ENCODE measurements around the gene KCNQ1.
A peak's percentile ranks its signal among the peaks of the same experiment; 100 is the strongest.
"Not testable (repeated sequence)": the region's sequence is repeated elsewhere in the genome, so short reads cannot be mapped to it uniquely, and the experiment has no call there.

KCNQ1 gene

DNA sequence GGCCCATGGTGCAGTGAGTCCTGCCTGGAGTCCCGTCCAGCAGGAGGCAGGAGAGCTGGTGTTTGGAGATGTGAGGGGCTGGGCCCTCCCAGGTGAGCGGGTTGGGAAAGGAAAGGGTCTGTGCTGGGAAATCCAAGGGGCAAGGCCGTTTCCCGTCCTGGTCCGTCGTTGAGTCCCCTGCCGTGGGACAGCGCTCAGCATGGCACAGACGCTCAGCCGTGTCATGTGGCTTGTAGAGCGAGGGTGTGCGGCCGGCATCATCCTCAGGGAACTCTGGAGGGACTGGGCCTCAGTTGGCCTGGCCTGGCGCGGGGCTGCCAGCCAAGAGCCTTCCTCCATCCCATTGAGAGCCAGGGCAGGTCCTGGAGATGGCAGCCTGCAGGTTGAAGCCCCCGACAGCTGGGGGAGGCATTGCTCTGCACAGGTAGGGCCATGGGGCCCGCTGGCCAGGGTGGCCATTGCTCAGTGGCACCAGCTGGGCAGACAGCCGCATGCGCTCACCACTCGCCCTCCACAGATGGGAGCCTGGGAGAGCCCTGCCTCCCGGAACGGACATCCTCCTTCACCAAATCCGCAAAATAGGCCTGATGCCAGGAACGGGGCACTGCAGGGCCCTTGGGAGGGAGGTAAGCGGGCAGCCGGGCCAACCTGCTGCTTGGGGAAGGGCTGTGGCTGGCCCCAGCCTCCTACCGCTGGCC, 28.7 kb downstream of the KCNQ1 start:
- DNase-seq (ENCODE audit: low read depth, low spot score) = no peak

DNA sequence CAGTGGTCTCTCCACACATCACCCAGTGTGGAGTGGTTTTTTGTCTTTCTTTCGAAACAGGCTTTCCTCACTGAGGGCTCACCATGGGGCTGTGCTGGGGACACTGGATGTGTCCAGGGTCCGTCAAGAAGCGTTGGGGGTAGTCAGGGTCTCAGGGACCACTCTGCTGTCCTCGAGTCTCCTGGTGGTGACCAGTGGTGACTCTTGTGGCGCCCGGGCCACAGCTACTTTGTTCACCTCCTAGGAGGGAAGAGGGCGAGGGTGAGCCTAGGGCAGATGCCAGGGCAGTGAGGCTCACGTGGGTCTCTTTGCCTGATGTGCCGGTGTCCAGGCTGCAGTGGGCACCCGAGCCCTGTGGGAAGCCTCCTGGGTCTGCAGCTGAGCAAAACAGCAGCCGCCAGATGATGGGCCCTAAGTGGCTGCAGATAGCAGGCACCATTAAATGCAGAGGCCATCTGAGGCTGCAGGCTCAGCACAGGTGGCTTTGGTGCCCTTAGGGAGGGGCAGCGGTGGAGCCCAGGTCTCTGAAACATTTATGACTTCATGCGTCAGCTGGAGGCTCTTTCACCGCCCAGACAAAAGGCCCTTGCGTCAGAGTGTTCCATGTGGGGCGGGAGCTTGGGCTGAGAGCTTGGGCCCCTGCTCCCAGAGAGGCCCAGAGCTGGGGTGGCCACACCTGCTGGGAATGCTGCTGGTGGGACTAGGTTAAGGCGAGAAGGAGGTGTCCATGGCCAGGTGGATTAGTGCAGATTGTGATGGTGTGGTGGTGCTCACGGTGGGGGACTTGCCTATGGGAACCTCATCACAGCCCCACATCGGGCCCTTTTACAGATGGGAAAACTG, 29.5 kb downstream of the KCNQ1 start:
- peak; percentile 16 for DNase-seq (ENCODE audit: low read depth, low spot score)

DNA sequence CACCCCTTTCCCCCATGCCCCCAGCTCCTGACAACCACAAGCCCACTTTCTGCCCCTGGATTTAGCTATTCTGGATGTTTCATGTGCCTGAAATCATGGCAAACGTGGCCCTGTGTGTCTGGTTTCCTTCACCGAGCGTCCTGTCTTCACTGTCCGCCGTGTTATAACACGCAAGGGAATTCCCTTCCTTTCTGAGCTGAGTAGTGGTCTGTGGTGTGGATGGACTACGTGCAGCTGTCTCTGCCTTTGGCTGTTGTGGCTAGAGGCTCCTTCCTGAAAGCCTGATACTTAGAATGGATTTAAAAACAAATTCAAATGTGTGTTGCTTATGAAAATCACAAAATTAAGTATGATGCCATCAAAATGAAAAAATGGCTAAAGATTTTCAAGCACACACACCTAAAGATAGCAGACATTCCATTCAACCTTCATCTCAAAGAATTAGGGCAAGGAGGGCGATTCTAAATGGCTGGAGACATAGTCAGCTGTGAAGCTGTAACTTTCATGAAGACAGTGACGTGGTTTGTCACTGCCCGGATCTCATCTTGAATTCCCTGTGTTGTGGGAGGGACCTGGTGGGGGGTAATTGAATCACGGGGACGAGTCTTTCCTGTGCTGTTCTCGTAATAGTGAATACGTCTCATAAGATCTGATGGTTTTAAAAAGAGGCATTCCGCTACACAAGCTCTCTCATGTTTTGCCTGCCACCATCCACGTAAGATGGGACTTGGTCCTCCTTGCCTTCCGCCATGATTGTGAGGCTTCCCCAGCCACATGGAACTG, 30.5 kb downstream of the KCNQ1 start:
- DNase-seq (ENCODE audit: low read depth, low spot score) = no peak

DNA sequence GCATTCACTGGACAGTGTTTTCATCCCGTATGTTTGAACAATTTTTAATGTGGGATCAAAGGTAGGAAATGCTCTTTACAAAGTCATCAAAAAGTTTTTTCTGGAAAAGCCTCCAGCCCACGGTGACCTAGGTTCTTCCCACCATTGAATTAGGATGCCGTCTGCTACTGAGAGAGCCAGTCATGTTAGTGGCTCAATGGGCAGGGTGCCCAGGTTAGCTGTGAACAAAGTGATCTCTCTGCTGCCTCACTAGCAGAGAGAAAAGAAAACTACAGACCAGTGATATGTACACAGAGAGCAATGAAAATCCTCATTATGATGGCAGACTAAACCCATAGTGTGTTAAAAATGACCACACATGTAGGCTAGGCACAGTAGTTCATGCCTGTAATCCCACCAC, 32.4 kb downstream of the KCNQ1 start:
- no peak for DNase-seq (ENCODE audit: low read depth, low spot score)

DNA sequence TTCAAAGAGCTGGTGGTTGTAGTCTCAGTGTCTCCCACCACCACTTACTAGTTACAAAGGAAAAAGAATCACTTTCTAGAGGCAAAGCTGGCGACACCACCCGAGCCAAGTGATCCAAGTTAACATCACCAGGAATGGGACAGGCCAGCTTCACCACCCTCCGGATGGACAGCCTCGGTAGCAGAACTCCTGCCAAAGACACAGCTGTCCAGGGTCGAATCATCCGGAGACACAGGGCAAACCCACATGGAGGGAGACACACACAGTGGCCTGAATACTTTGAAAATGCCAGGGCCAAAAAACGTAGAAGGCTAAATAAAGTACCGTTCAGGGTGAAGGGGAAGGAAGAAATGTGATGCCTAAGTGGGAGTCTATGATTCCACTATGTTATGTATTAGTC, 33.1 kb downstream of the KCNQ1 start:
- no peak for DNase-seq (ENCODE audit: low read depth, low spot score)

DNA sequence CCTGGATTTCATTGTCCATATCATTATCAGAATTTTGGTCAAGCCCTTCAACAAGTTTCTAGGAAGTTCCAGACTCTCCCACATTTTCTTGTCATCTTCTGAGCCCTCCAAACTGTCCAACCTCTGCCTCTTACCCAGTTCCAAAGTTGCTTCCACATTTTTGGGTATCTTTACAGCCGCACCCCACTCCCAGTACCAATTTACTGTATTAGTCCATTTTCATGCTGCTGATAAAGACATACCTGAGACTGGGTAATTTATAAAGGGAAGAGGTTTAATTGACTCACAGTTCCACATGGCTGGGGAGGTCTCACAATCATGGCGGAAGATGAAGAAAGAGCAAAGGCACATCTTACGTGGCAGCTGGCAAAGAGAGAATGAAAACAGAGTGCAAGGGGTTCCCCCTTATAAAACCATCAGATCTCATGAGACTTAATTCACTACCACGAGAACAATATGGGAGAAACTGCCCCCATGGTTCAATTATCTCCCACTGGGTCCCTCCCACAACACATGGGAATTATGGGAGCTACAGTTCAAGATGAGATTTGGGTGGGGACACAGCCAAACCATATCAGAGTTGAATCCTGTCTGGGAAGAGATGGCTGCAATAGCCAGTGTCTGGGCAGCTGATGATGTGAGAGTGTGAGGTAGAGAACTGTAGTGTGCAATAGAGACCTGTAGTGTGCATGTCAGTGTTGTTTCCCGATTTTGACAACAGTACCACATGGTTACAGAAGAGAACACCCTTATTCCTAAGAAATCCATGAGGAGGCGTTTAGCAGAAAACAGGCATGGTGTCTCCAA, 35.5 kb downstream of the KCNQ1 start:
- DNase-seq (ENCODE audit: low read depth, low spot score) = not testable (repeated sequence)

DNA sequence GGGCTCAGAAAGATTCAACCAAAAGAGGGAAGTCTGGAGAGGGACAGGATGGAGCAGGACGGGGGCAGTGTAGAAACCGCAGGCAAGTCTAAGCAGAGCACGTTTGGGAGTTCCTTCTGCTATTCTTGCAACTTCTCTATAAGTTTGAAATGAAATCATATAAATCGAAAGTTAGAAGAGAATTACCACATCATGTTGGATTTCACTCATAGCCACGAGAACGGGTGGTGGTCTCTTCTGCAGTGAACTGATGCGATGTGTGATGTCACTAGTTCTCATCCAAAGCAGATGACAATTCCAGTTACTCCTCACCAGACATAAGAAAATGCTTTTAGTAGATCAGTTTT, 36.0 kb downstream of the KCNQ1 start:
- no peak for DNase-seq (ENCODE audit: low read depth, low spot score)

DNA sequence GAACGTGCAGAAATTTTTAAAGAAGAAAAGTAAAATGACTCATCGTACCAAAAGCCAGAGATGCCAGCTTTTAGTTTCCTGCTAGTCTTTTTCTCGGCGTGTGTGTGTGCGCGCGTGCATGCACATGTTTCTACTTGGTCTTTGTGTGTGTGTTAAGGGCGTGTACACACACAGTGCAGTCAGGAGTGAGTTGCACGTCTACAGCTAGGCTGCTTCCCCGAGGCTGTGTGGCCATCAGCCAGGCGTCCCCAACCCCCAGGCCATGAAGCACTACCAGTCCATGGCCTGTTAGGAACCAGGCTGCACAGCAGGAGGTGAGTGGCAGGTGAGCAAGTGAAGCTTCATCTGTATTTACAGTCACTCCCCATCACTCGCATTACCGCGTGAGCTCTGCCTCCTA, 36.4 kb downstream of the KCNQ1 start:
- DNase-seq (ENCODE audit: low read depth, low spot score) = no peak

DNA sequence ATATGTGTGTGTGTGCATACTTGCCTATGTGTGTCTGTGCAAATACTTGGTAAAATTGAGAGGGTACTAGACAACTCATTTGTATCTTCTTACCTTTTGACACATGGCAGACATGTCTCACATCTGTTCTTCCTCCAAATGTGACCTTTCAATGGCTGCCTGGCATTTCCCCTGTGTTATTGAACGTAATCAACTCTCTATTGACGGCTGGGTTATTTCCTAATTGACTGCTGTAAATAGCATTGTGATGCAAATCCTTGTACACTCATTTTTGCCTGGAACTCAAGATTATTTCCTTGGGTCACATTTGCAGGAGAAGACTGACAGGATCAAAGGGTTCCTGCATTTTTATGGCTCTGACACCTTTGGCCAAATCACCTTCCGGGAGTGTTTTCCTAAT, 37.4 kb downstream of the KCNQ1 start:
- no peak for DNase-seq (ENCODE audit: low read depth, low spot score)

DNA sequence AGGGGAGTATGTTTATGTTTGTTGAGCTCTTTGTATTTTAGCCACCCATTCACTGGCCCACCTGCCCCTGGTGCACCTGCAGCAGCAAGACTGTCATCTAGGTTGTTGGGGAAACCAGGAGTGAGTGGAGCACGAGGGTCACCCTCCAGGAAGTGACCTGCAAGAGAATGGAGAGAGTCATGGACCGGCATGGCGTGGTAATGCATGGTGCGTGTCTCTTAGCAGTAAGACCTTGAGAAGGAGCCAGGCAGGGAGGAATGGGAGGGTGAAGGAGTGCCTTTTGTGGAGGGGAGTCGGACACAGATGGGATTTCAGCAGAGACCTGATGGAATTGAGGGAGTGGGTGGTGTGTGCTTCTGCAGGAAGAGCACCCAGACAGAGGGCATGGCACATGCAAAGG, 37.9 kb downstream of the KCNQ1 start:
- no peak for DNase-seq (ENCODE audit: low read depth, low spot score)

DNA sequence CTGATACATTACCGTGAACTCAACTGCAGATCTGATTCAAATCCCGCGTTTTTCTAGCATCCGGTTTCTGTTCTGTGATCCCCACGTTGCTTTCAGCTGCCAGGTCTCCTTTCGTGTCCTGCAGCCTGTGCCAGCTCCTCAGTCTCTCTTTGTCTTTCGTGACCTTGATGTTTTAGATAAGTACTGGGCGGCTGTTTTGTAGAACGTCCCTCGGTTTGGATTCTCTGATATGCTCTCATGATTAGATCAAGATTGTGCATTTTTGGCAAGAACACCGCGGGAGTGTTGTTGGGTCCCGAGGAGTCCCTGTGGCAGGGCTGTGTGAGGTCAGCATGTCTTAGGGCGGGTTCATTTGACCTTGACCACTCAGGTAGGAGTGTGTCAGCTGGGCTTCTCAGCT, 38.6 kb downstream of the KCNQ1 start:
- DNase-seq (ENCODE audit: low read depth, low spot score) = no peak

DNA sequence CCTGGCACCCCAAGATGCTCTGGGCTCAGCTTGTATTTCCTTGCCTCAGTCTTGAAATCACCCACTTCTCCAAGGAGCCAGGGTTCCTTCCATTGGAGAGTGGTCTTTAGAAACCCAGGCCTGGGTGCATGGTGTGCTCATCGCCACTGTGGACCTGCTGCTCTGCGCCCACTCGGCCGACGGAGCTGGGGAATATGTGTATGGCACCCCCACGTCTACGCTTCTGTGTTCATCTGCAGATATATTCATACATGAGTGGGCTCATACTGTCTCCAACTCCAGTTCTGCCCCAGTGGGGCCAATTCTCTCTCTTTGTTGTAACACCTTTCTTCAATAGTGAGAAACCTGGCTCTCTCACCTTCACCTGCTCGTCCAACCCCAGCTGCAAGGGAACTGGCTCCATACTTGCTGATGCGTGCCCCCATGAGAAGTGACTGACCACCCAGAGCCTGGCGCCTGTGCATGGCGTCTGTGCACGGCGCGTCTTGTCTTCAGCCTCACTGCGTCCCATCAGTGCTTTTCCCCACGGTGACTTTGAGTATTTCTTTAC, 39.8 kb downstream of the KCNQ1 start:
- no peak for DNase-seq (ENCODE audit: low read depth, low spot score)

DNA sequence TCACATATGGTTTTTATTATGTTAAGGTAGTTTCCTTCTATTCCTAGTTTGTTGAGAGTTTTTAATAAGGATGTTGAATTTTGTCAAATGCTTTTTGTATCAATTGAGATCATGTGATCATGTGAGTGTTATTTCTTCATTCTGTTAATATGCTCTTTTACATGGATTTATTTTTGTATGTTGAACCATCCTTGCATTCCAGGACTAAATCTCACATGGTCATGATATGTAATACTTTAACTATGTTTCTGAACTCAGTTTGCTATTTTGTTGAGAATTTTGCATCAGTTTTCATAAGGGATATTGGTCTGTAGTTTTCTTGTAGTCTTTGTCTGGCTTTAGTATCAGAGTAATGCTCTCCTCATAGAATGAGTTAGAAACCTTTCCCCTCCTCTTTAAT, 43.2 kb downstream of the KCNQ1 start:
- DNase-seq (ENCODE audit: low read depth, low spot score) = no peak

DNA sequence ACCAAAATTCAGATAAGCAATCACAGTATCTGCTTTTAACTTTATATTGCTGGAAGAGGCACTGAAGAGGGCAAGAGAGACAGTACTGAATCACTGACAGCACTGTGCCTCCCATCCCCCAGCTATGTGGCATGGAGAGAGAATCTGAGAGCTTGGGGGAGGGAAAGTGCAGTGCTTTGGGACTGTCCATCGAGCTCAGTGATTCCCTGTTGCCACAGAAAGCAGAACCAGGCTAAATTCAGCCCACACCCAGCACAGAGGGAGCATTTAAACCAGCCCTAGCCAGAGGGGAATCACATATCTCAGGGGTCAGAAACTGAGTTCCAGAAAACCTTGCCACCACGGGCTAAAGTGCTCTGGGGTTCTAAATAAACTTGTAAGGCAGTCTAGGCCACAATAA, 44.3 kb downstream of the KCNQ1 start:
- DNase-seq (ENCODE audit: low read depth, low spot score) = no peak

DNA sequence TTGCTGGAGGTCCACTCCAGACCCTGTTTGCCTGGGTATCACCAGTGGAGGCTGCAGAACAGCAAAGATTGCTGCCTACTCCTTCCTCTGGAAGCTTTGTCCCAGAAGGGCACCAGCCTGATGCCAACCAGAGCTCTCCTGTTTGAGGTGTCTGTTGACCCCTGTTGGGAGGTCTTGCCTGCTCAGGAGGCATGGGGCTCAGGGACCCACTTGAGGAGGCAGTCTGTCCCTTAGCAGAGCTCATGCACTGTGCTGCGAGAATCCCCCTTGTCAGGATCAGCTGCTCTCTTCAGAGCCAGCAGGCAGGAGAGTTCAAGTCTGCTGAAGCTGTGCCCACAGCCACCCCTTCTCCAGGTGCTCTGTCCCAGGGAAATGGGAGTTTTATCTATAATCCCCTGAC, 53.1 kb downstream of the KCNQ1 start:
- not testable (repeated sequence) for DNase-seq (ENCODE audit: low read depth, low spot score)

DNA sequence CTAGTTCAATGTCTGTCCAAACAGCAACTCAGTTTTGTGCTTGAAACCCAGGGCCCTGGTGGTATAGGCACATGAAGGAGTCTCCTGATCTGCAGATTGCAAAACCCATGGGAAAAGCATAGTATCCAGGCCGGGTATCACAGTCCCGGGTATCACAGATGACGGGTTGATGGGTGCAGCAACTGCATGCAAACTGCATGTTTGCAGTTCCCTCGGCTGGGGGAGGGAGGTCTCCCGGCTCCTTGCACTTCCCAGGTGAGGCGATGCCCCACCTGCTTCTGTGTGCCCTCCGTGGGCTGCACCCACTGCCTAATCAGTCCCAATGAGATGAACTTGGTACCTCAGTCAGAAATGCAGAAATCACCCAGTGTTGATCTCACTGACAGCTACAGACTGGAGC, 53.9 kb downstream of the KCNQ1 start:
- no peak for DNase-seq (ENCODE audit: low read depth, low spot score)

DNA sequence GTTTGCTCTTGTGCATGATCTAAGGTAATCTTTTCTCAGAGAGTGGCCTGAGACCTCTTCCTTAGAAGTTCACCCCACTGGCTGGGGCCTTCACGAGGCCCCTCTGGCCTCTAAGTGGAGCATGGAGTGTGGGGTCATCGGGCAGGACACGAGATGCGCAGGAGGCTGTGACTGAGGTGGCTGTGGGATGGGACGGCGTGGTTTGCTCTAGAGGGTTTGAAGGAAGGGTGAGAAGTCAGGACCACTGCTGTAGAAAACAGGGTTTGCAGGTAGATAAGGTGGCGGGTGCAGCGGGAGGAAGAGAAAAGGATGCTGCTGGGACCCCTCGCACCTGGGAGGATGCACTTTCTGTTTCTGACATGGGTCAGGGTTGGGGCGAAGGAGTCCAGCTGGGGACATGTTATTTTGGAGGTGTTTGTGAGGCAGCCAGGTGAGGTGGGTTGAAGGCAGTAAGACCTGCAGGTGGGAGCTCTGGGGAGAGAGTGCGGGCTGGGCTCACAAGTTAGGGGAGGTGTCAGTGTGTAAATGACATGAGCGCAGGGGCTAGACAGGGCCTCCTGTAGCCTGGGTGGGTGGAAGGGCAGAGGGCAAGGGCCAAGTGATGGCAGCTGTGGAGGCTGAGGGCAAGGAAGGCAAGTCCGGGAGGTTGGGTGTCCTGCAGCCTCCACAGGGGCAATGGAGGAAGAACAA, 62.5 kb downstream of the KCNQ1 start:
- DNase-seq (ENCODE audit: low read depth, low spot score) = no peak

DNA sequence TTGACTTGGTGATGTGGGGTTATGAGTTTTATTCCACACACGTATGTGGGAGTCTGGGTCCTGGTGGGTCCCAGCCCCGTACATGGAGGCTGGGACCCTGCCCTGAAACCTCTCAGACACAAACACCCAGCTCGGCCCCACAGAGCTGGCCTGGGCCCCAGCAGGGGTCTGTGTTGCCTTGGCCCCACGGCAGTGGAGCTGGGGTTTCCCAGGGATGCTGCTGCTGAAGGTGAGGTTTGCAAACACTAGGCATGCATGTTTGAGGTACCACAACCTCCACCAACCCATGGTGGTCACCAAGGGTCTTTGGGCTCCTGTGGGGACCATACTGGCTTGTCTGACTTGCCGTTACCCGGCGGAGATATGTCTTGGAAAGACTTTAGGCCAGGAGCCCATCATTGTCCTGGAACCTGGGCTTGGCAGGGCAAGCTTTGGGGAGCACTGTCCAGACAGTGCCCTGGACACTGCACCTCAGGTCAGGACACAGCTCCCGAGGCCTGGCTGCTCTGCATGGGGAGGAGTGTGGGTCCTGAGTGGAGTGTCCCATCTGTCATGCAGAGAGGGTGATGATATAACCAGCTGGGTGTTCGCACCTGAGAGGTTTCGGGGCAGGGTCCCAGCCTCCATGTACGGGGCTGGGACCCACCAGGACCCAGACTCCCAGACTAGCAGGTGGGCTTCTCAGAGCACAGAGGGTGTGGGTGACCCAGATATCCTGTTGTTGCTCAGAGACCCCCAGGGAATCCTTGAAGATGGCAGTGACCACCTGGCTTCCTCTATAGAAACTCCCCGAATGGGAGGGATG, 63.3 kb downstream of the KCNQ1 start:
- DNase-seq (ENCODE audit: low read depth, low spot score) = no peak

DNA sequence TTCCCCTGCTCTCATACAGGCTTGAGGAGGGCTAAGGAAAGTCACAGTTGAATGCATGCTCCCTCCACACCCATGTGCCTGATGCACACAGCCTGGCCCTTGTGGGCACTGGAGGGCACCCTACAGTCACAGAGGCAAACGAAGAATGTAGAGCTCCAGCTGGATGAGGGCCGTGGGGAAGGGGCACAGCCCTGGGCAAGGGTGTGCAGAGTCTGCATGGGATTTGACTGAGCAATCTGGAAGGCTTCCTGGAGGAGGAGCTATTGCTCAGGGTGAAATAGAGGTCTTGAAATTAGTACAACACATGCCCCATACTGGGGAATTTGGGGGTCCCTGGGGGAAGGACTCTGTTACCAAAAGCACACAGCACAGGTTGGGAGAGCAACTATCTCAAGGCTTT, 64.0 kb downstream of the KCNQ1 start:
- no peak for DNase-seq (ENCODE audit: low read depth, low spot score)

DNA sequence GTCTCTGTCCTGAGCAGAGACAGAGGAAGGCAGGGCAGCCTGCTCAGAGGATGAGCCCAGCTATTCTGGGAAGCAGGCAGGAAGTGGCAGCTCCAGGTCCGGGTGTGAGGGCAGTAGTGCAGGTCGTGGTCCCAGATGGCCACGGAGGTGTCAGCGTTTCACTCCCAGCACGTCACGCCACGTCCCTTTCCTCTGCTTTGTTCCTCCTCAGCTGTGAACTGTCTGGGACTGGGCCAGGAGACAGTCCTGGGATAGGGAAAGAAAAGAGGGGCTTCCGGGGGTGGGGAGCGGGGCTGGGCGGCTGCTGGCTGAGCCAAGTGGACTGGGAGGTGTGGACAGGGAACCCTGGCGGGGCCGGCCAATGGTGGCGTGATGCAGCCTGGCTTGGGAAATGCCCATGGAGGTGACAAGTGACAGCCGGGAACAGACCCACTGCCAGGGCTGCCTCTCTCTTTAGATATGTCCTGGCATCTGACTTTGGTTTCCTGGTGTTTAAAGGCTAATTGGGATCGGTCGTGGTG, 64.7 kb downstream of the KCNQ1 start:
- DNase-seq (ENCODE audit: low read depth, low spot score) = no peak
